Activated CD8-positive, alpha-beta T cell treated with anti-CD3 and anti-CD28 coated beads for 36 hours (primary cell): ENCODE data around the gene TSTD2. TPM values are rescaled to one million over a fixed set of nuclear protein-coding genes. Genes with fewer than 3 reads are reported as not detected.

Experiments
- ATAC-seq: fragments of 200-7000 bp; cut with Tn5 transposase; one replicate; pipeline ENCODE4 v1.10.0; 2021; ENCODE audit warnings: mild to moderate bottlenecking, moderate library complexity
- CTCF ChIA-PET: fragments of 350-600 bp; sonication (Branson Sonifier 250); formaldehyde crosslinking; loops from one replicate; lab custom pipeline; 2021; ENCODE audit warnings: antibody characterized with exemption; lab: Charles Lee
- POLR2A ChIA-PET: fragments of 350-600 bp; sonication (Branson Sonifier 250); formaldehyde crosslinking; loops from one replicate; lab custom pipeline; 2021; ENCODE audit warnings: antibody characterized with exemption; lab: Charles Lee
- DNase-seq: peaks from one replicate; pipeline ENCODE4 v3.0.0-alpha.2; 2020
- H3K27ac Mint-ChIP-seq: one replicate; pipeline ENCODE4 v1.8.0; 2021; ENCODE audit warnings: mild to moderate bottlenecking, mixed read lengths
- H3K27me3 Mint-ChIP-seq: one replicate; pipeline ENCODE4 v1.8.0; 2021; ENCODE audit warnings: mixed read lengths
- H3K36me3 Mint-ChIP-seq: one replicate; pipeline ENCODE4 v1.8.0; 2021; ENCODE audit warnings: low read depth, mixed read lengths
- H3K4me1 Mint-ChIP-seq: one replicate; pipeline ENCODE4 v1.8.0; 2021; ENCODE audit warnings: low read depth, mixed read lengths
- H3K4me3 Mint-ChIP-seq: one replicate; pipeline ENCODE4 v1.8.0; 2021; ENCODE audit warnings: mild to moderate bottlenecking, moderate library complexity, mixed read lengths
- H3K9me3 Mint-ChIP-seq: one replicate; pipeline ENCODE4 v1.8.0; 2021; ENCODE audit warnings: mixed read lengths
- intact Hi-C: fragments of 100-400 bp; cut with micrococcal nuclease; formaldehyde crosslinking; loops from one replicate; pipeline ENCODE4 v1.10.0; 2022
- total RNA-seq, 2 experiments: library from RNA; stranded (reverse); gene quantifications; one replicate each; pipeline ENCODE4 v1.2.3, GENCODE V29; 2021
- TF ChIP-seq, protein P1 (sequence below): fragments of 200-600 bp; IDR thresholded peaks from one replicate; pipeline ENCODE4 v1.8.0; 2022; ENCODE audit warnings: antibody characterized with exemption, mild to moderate bottlenecking

Gene TSTD2
- 10 to 100 TPM; 15.2 to 15.3 TPM for total RNA-seq

DNA sequence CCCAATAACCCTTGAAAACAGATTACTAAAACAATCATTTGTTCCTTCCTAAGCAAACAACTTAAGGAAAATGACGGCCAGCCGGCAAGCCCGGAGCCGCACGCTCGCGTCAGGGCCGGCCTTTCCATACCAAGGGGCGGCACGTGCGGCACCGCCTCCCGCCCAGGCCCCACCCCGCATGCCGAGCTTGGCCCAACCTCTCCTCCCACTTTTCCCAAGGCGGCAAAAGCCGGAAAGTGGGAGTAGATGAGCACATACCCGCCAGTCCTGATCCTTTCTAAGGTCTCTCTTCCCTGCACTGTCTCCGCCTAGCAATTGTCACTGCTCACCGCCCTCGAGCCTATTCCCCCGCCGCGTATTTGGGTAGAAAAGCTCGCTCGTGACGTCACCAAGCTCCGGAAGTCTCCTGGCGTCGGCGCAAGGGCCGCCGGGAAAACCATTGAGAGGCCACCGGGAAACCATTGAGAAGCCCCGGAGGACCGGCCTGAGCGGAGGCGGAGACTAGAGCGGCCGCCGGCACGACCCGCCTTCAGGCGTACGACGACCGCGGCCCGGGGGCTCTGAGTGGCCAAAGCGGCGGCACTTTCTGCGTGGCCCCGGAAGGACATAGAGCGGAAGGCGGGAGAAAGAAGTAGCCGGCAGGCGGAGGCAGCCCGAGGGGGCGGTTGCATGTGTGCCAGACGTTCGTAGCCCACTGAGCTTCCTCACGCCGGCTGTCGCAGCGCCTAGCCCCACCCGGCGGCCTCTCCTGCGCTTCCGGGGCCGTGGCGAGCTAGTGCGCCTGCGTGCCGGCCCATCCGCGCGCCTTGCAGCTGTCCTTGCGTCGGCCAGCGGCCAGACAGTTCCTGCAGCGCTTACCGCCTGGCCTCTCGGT is at the start of gene TSTD2, which contains the start of gene NCBP1:
Gene TSTD2 (minus strand): TSS at position 384 of the 874 bp plus-strand sequence. CDS start 5,806 bp downstream, outside the sequence.
Gene NCBP1 (plus strand): TSS at position 837 of the 874 bp plus-strand sequence. CDS start 61 bp downstream, outside the sequence.
- ChIA-PET POLR2A (interaction anchor here (0.6 to 2.7 kb wide), 16 partner anchors 9 to 370 kb away, joined by 3 to 15 read pairs (median 4); partner anchors contain the start of gene XPA), CTCF (interaction anchor here (0.9 to 7.7 kb wide), 9 partner anchors 9 to 258 kb away, joined by 3 to 81 read pairs (median 6); partner anchors contain the start of gene TDRD7)
- H3K36me3 Mint-ChIP-seq = peaks cover 19% of the 10 kb centered on the region
- peak within 1 kb of the TSS; percentile 98 for H3K4me3 Mint-ChIP-seq
- TF ChIP-seq, protein P1, sequence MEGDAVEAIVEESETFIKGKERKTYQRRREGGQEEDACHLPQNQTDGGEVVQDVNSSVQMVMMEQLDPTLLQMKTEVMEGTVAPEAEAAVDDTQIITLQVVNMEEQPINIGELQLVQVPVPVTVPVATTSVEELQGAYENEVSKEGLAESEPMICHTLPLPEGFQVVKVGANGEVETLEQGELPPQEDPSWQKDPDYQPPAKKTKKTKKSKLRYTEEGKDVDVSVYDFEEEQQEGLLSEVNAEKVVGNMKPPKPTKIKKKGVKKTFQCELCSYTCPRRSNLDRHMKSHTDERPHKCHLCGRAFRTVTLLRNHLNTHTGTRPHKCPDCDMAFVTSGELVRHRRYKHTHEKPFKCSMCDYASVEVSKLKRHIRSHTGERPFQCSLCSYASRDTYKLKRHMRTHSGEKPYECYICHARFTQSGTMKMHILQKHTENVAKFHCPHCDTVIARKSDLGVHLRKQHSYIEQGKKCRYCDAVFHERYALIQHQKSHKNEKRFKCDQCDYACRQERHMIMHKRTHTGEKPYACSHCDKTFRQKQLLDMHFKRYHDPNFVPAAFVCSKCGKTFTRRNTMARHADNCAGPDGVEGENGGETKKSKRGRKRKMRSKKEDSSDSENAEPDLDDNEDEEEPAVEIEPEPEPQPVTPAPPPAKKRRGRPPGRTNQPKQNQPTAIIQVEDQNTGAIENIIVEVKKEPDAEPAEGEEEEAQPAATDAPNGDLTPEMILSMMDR = no peak
- peak within 1 kb of the TSS; percentile 99 for H3K27ac Mint-ChIP-seq
- peaks cover 48% of the 10 kb centered on the region for H3K4me1 Mint-ChIP-seq
- H3K27me3 Mint-ChIP-seq = no peaks in the 10 kb centered on the region
- peak; percentile 91 for ATAC-seq
- intact Hi-C loops = no loop called here
- no peaks in the 10 kb centered on the region for H3K9me3 Mint-ChIP-seq
- peak; percentile 98 for DNase-seq

DNA sequence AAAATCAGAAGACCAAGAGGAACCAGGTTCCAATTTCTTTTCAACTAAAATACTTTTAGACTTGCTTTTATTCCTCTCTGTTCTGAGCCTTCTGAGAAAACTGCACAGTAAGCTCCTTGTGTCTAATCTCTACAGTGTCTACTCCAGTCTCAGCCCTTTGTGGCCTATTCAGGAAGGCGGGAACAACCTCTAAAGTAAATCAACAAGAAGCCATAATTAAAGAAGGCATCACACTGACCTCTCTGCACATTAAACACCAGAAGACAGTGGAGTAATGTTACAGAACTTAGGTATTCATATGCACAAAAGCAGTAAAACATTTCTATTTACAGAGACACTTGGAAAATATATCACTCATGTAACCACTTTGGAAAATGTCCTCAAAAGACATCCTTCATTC is 49.1 kb upstream of the TSTD2 start:
- H3K4me1 Mint-ChIP-seq = peaks cover 13% of the 10 kb centered on the region
- no peak overlapping the region for H3K4me3 Mint-ChIP-seq
- POLR2A ChIA-PET = interaction anchor here (0.6 to 1.5 kb wide), 2 partner anchors 48 to 138 kb away, joined by 3 to 4 read pairs; partner anchors contain the start of gene NCBP1
- peak overlapping the region; percentile 73 for H3K27ac Mint-ChIP-seq
- ATAC-seq (no peak), DNase-seq (no peak)
- CTCF ChIA-PET = interaction anchor here (0.7 kb wide), 1 partner anchor 9 kb away, joined by 4 read pairs; no protein-coding TSS in a partner anchor
- intact Hi-C loops = no loop called here
- peaks cover 32% of the 10 kb centered on the region for H3K36me3 Mint-ChIP-seq
- H3K9me3 Mint-ChIP-seq = no peaks in the 10 kb centered on the region
- H3K27me3 Mint-ChIP-seq = no peaks in the 10 kb centered on the region
- TF ChIP-seq, protein P1 = no peak

DNA sequence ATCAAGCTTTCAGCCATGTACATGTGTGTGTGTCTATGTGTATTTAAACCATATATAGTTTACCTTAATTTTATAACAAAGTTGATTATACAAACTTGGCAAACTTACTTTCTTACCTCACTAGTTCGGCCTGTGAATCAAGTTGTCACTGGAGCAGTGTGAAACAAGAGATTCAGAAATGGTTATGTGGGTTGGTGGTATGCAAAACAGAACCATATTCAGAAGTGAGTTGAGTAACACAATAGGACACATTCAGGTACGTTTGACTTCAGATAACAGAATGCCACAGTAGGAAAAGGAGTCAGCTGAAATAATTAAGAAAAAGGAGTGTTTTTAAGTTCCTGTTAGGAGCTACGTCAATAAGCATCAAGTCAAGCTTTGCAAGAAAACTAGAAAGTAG is 42.5 kb upstream of the TSTD2 start:
- Mint-ChIP-seq H3K9me3 (no peaks in the 10 kb centered on the region), H3K4me1 (peaks cover 14% of the 10 kb centered on the region), H3K4me3 (no peak overlapping the region), H3K36me3 (peaks cover 42% of the 10 kb centered on the region), H3K27ac (peak overlapping the region; percentile 4), H3K27me3 (no peaks in the 10 kb centered on the region)
- ATAC-seq (no peak), DNase-seq (no peak)
- intact Hi-C loops = no loop called here
- TF ChIP-seq, protein P1 = no peak
- ChIA-PET POLR2A (interaction anchor here (0.8 to 1.0 kb wide), 3 partner anchors 8 to 28 kb away, joined by 3 read pairs; no protein-coding TSS in a partner anchor), CTCF (interaction anchor here (1.2 kb wide), 1 partner anchor 215 kb away, joined by 5 read pairs; no protein-coding TSS in a partner anchor)

DNA sequence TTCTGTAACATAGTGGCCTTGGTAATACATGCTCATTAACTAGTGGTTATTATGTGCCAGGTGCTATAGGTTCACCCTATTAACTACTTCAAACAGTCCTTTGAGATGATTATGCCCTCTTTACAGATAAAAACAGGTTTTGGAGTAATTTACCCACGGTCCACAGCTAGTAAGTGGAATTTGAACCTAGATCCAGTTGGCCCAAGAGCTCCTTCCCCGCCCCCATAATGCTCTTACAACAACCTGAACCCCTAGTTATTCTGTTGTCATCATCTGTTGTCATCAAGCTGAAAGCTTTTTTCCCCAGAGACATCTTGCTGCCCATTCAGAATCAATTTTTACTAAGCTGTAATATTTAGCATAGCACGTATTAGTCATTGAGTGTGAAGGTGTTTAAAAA is 40.8 kb upstream of the TSTD2 start:
- ATAC-seq (no peak), DNase-seq (no peak)
- intact Hi-C loops = no loop called here
- ChIA-PET POLR2A (no interaction called here), CTCF (interaction anchor here (1.0 to 1.4 kb wide), 2 partner anchors 9 to 76 kb away, joined by 3 read pairs; no protein-coding TSS in a partner anchor)
- no peak overlapping the region for H3K4me3 Mint-ChIP-seq
- no peaks in the 10 kb centered on the region for H3K27me3 Mint-ChIP-seq
- no peaks in the 10 kb centered on the region for H3K9me3 Mint-ChIP-seq
- H3K36me3 Mint-ChIP-seq = peaks cover 49% of the 10 kb centered on the region
- TF ChIP-seq, protein P1 = no peak
- H3K27ac Mint-ChIP-seq = peak overlapping the region; percentile 56
- peaks cover 14% of the 10 kb centered on the region for H3K4me1 Mint-ChIP-seq
